AG09309 (cell line): ENCODE results near the gene CAPN7.

ENCODE experiments used
- DNase-seq: peaks from one replicate; pipeline ENCODE4 v3.0.0-alpha.2; 2010; ENCODE audit warnings: low read depth
- H3K4me3 ChIP-seq: 2 replicates; pipeline ENCODE4 v1.5.1; 2011; ENCODE audit warnings: mild to moderate bottlenecking, low read depth, low read length, moderate library complexity; ENCODE audit not compliant: control insufficient read depth
- CTCF ChIP-seq: IDR thresholded peaks from 2 replicates; pipeline ENCODE4 v1.5.1; 2011; ENCODE audit warnings: mild to moderate bottlenecking, low read depth, low read length, inconsistent platforms; ENCODE audit not compliant: insufficient read depth, control insufficient read depth; ENCODE audit errors: missing control alignments

CAPN7 gene

GRCh38 chr3:15218689-15219088 lies 12.6 kb downstream of the CAPN7 start:
- no peak for DNase-seq
- TF ChIP-seq CTCF: no peak
- no peak overlapping the region for H3K4me3 ChIP-seq

GRCh38 chr3:15220056-15220455 lies 14.0 kb downstream of the CAPN7 start:
- DNase-seq: no peak
- no peak overlapping the region for H3K4me3 ChIP-seq
- TF ChIP-seq CTCF: no peak

GRCh38 chr3:15220661-15221060 lies 14.6 kb downstream of the CAPN7 start:
- no peak for TF ChIP-seq CTCF
- DNase-seq: no peak
- H3K4me3 ChIP-seq: no peak overlapping the region

GRCh38 chr3:15221574-15222217 lies 15.7 kb downstream of the CAPN7 start:
- no peak for TF ChIP-seq CTCF
- no peak overlapping the region for H3K4me3 ChIP-seq
- no peak for DNase-seq

GRCh38 chr3:15223685-15224572 lies 17.9 kb downstream of the CAPN7 start:
- H3K4me3 ChIP-seq: no peak overlapping the region
- DNase-seq: no peak
- TF ChIP-seq CTCF: no peak

- TF ChIP-seq CTCF: no peak
- no peak overlapping the region for H3K4me3 ChIP-seq
- no peak for DNase-seq
Observed at GRCh38 chr3:15228147-15228546, 22.1 kb downstream of the CAPN7 start.
